ENCODE results near the gene VSIG4.

- TF ChIP-seq POLR2A (IDR thresholded peaks at IDR 0.05) (no peak), CTCF (IDR thresholded peaks at IDR 0.05) (no peak)
These were observed 25.3 kb downstream of the VSIG4 start for GRCh38 chrX:66014556-66014955.
